ENCODE measurements around the gene DNAJB11.

DNAJB11 gene

GRCh38 chr3:186614266-186614596, 43.7 kb downstream of the DNAJB11 start:
- Histone ChIP-seq H2AFZ (ENCODE audit: low read depth, low read length) (0 out of 2 replicates have a peak overlapping the region, but pooled peaks have one; percentile 56), H3K4me1 (ENCODE audit: insufficient read depth, low read length) (peaks cover 25% of the 10 kb centered on the region), H3K79me2 (ENCODE audit: insufficient read depth, low read length) (no peaks in the 10 kb centered on the region), H3K27ac (ENCODE audit: low read length) (no peak overlapping the region), H3K9ac (ENCODE audit: low read depth, low read length) (no peak overlapping the region), H3K4me3 (ENCODE audit: low read depth in 1 of 2, low read length in 2 of 2) (no peak overlapping the region), H4K20me1 (ENCODE audit: insufficient read depth, low read length) (no peaks in the 10 kb centered on the region), H3K4me2 (ENCODE audit: insufficient read depth, low read length) (0 out of 2 replicates have a peak overlapping the region, but pooled peaks have one; percentile 41), H3K27me3 (ENCODE audit: insufficient read depth, low read length, poor library complexity) (peaks cover 36% of the 10 kb centered on the region), H3K9me3 (ENCODE audit: insufficient read depth, low read length, severe bottlenecking) (no peaks in the 10 kb centered on the region), H3K36me3 (ENCODE audit: insufficient read depth, low read length) (no peaks in the 10 kb centered on the region)
- ATAC-seq (ENCODE audit: insufficient read depth, low read depth) (no peak), DNase-seq (no peak)
- TF ChIP-seq EZH2 (IDR thresholded peaks at IDR 0.05; ENCODE audit: borderline replicate concordance, low read depth, low read length, severe bottlenecking) (no peak), CTCF (IDR thresholded peaks at IDR 0.05; ENCODE audit: borderline replicate concordance, extremely low read depth, low read length, poor library complexity, severe bottlenecking) (no peak)

- Histone ChIP-seq H3K79me2 (ENCODE audit: insufficient read depth, low read length) (no peaks in the 10 kb centered on the region), H3K9me3 (ENCODE audit: insufficient read depth, low read length, severe bottlenecking) (no peaks in the 10 kb centered on the region), H3K9ac (ENCODE audit: low read depth, low read length) (no peak overlapping the region), H2AFZ (ENCODE audit: low read depth, low read length) (peak overlapping the region; percentile 56), H3K27ac (ENCODE audit: low read length) (no peak overlapping the region), H3K4me2 (ENCODE audit: insufficient read depth, low read length) (peak overlapping the region; percentile 41; the same call in 1 of the 2 replicates), H3K36me3 (ENCODE audit: insufficient read depth, low read length) (no peaks in the 10 kb centered on the region), H3K4me3 (ENCODE audit: low read depth in 1 of 2, low read length in 2 of 2) (no peak overlapping the region), H3K27me3 (ENCODE audit: insufficient read depth, low read length, poor library complexity) (peaks cover 33% of the 10 kb centered on the region), H4K20me1 (ENCODE audit: insufficient read depth, low read length) (no peaks in the 10 kb centered on the region), H3K4me1 (ENCODE audit: insufficient read depth, low read length) (peaks cover 25% of the 10 kb centered on the region)
- DNase-seq (peak; percentile 81), ATAC-seq (ENCODE audit: insufficient read depth, low read depth) (peak; percentile 69)
- TF ChIP-seq EZH2 (IDR thresholded peaks at IDR 0.05; ENCODE audit: borderline replicate concordance, low read depth, low read length, severe bottlenecking) (peak; percentile 59), CTCF (IDR thresholded peaks at IDR 0.05; ENCODE audit: borderline replicate concordance, extremely low read depth, low read length, poor library complexity, severe bottlenecking) (peak; percentile 98)
Measured at GRCh38 chr3:186614597-186615483, 44.3 kb downstream of the DNAJB11 start.

- no peak overlapping the region for H3K4me2 ChIP-seq (ENCODE audit: insufficient read depth, low read length)
- no peaks in the 10 kb centered on the region for H4K20me1 ChIP-seq (ENCODE audit: insufficient read depth, low read length)
- no peaks in the 10 kb centered on the region for H3K79me2 ChIP-seq (ENCODE audit: insufficient read depth, low read length)
- no peak overlapping the region for H3K4me3 ChIP-seq (ENCODE audit: low read depth in 1 of 2, low read length in 2 of 2)
- no peak overlapping the region for H2AFZ ChIP-seq (ENCODE audit: low read depth, low read length)
- H3K9ac ChIP-seq (ENCODE audit: low read depth, low read length): no peak overlapping the region
- H3K9me3 ChIP-seq (ENCODE audit: insufficient read depth, low read length, severe bottlenecking): no peaks in the 10 kb centered on the region
- H3K4me1 ChIP-seq (ENCODE audit: insufficient read depth, low read length): peaks cover 25% of the 10 kb centered on the region
- no peaks in the 10 kb centered on the region for H3K36me3 ChIP-seq (ENCODE audit: insufficient read depth, low read length)
- no peak overlapping the region for H3K27ac ChIP-seq (ENCODE audit: low read length)
- no peak for ATAC-seq (ENCODE audit: insufficient read depth, low read depth)
- DNase-seq: no peak
- TF ChIP-seq CTCF (IDR thresholded peaks at IDR 0.05; ENCODE audit: borderline replicate concordance, extremely low read depth, low read length, poor library complexity, severe bottlenecking) (no peak), EZH2 (IDR thresholded peaks at IDR 0.05; ENCODE audit: borderline replicate concordance, low read depth, low read length, severe bottlenecking) (no peak)
- peaks cover 33% of the 10 kb centered on the region for H3K27me3 ChIP-seq (ENCODE audit: insufficient read depth, low read length, poor library complexity)
Measured at GRCh38 chr3:186616299-186616617, 45.7 kb downstream of the DNAJB11 start.
